Measurements from ENCODE around the gene CYGB.
A peak's percentile ranks its signal among the peaks of the same experiment; 100 is the strongest.

Gene CYGB

DNA sequence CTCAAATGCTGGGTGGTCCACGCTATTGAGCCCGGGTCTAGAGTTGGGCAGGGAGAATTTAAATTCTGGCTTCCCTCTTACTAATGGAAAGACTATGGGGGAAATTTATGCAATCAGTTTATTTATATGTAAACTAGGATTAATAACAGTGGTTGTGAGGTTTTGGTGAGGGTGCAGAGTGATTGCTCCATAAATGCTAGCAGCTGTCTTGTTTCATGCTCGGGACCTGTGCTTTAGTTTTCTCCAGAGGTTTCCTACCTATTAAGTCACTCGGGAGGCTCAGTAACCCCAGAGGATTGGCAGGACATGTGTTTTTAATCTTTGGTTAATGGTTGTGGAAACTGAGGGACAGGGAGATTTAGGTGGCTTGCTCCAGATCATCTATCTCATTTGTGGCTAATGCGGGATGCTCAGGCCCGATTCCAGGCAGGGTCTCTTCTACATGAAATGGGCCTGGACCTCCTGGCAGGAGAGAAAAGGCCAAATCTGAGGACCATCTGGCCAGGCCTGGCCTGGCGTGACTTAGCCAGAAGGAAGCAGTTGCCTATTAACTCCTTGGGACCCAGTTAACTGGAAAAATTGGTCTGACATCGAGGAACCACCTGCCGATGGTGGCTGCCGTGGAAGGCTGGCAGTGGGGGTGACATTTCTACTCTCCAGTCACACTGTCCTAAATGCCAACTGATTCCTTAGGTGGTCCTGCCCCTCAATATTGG, 4.4 kb upstream of the CYGB start:
- TF ChIP-seq SIN3A (IDR thresholded peaks at IDR 0.05; ENCODE audit: borderline replicate concordance, insufficient read depth, low read length) (no peak), TAF1 (IDR thresholded peaks at IDR 0.05; ENCODE audit: borderline replicate concordance, insufficient read depth, low read length) (no peak), FOXP2 (optimal IDR thresholded peaks at IDR 0.05; ENCODE audit: borderline replicate concordance, extremely low read depth, extremely low read length, insufficient read depth) (no peak), POLR2AphosphoS5 (IDR thresholded peaks at IDR 0.05; ENCODE audit: low read depth, low read length) (no peak)
- TF ChIP-seq, protein P1, sequence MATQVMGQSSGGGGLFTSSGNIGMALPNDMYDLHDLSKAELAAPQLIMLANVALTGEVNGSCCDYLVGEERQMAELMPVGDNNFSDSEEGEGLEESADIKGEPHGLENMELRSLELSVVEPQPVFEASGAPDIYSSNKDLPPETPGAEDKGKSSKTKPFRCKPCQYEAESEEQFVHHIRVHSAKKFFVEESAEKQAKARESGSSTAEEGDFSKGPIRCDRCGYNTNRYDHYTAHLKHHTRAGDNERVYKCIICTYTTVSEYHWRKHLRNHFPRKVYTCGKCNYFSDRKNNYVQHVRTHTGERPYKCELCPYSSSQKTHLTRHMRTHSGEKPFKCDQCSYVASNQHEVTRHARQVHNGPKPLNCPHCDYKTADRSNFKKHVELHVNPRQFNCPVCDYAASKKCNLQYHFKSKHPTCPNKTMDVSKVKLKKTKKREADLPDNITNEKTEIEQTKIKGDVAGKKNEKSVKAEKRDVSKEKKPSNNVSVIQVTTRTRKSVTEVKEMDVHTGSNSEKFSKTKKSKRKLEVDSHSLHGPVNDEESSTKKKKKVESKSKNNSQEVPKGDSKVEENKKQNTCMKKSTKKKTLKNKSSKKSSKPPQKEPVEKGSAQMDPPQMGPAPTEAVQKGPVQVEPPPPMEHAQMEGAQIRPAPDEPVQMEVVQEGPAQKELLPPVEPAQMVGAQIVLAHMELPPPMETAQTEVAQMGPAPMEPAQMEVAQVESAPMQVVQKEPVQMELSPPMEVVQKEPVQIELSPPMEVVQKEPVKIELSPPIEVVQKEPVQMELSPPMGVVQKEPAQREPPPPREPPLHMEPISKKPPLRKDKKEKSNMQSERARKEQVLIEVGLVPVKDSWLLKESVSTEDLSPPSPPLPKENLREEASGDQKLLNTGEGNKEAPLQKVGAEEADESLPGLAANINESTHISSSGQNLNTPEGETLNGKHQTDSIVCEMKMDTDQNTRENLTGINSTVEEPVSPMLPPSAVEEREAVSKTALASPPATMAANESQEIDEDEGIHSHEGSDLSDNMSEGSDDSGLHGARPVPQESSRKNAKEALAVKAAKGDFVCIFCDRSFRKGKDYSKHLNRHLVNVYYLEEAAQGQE (IDR thresholded peaks at IDR 0.05; ENCODE audit: insufficient read depth in 1 of 2, low read depth in 2 of 2, low read length in 2 of 2) = no peak

DNA sequence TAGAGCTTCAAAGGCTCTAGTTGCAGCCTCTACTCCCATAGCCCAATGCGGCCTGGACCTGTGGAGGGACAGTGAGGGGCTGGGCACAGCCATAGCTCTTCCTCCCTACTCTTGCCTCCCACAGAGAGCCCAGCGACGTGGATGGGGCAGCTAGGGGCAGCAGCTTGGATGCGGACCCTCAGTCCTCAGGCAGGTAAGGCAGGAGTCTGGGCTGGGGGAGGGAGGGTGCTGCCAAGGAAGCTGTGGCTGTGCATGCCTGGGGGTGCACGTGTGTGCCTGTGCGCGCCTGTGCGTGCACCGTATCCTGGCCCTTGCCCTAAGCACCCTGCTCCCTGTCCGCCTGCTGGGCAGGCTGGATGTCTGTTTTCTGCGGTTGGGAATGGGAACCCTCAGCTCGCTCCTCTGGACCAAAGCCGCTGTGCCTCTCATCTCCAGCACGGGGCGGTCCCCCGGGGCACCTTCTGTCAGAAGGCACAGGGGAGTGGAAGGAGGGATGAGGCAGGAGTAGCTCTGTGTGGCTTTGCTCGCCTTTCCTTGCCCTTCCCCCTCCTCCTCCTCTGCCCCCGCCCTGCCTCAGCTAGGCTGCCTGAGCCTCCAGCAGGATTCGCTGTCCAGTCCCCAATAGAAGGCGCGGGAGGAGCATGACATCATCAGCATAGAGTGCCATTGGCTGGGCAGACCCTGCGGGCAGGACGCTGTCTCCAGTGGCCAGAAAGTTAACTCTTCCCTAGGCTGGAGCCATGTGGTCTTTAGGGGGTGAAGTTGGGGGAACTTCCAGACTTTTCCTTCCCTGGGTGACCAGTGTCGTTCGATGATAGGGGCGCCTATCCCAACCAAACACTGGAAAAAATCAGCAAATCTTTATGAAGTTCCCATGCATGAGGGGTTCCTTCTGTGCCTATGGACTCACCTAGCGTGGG, 3.1 kb upstream of the CYGB start:
- TF ChIP-seq TAF1 (IDR thresholded peaks at IDR 0.05; ENCODE audit: borderline replicate concordance, insufficient read depth, low read length) (no peak), FOXP2 (optimal IDR thresholded peaks at IDR 0.05; ENCODE audit: borderline replicate concordance, extremely low read depth, extremely low read length, insufficient read depth) (peak; percentile 60), SIN3A (IDR thresholded peaks at IDR 0.05; ENCODE audit: borderline replicate concordance, insufficient read depth, low read length) (no peak), POLR2AphosphoS5 (IDR thresholded peaks at IDR 0.05; ENCODE audit: low read depth, low read length) (0 out of 2 replicates have a peak, but pooled peaks have one; percentile 30)
- TF ChIP-seq, protein P1 (IDR thresholded peaks at IDR 0.05; ENCODE audit: insufficient read depth in 1 of 2, low read depth in 2 of 2, low read length in 2 of 2) = no peak

DNA sequence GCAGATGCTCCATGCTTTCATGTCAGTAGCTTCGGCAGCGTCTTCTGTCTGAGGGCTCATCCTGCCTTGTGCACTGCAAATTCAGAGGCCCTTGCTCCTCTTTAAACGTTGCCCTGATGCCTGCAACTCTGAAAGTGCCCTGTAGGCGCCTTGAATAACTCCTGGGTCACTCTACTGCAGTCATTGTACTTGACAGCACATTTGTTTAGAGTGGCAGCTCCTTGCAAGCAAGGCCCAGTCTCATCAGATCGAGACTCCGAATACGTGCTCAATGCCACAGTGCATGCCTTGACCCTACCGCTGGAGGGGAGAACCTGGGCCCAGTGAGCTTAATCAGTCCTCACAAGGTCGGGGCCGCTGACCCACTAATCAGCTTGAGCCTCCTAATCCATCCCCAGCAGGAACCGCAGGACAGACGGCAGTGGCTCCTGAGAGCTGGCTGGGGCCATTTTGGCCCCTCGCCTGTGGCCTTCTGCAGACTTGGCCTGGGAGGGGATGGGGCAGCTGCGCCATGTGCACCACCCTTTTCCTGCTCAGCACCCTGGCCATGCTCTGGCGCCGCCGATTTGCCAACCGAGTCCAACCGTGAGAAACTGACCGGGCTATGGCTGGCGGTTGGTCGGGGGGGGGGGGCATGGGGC, 2.2 kb upstream of the CYGB start, which contains the start of gene PRCD:
PRCD (plus strand) TSS at position 414 of the 641 bp plus-strand sequence; CDS start at position 512, 98 bp downstream.
- no peak for TF ChIP-seq POLR2AphosphoS5 (IDR thresholded peaks at IDR 0.05; ENCODE audit: low read depth, low read length)
- no peak for TF ChIP-seq FOXP2 (optimal IDR thresholded peaks at IDR 0.05; ENCODE audit: borderline replicate concordance, extremely low read depth, extremely low read length, insufficient read depth)
- TF ChIP-seq, protein P1 (IDR thresholded peaks at IDR 0.05; ENCODE audit: insufficient read depth in 1 of 2, low read depth in 2 of 2, low read length in 2 of 2) = no peak
- no peak for TF ChIP-seq SIN3A (IDR thresholded peaks at IDR 0.05; ENCODE audit: borderline replicate concordance, insufficient read depth, low read length)
- TF ChIP-seq TAF1 (IDR thresholded peaks at IDR 0.05; ENCODE audit: borderline replicate concordance, insufficient read depth, low read length) = no peak

DNA sequence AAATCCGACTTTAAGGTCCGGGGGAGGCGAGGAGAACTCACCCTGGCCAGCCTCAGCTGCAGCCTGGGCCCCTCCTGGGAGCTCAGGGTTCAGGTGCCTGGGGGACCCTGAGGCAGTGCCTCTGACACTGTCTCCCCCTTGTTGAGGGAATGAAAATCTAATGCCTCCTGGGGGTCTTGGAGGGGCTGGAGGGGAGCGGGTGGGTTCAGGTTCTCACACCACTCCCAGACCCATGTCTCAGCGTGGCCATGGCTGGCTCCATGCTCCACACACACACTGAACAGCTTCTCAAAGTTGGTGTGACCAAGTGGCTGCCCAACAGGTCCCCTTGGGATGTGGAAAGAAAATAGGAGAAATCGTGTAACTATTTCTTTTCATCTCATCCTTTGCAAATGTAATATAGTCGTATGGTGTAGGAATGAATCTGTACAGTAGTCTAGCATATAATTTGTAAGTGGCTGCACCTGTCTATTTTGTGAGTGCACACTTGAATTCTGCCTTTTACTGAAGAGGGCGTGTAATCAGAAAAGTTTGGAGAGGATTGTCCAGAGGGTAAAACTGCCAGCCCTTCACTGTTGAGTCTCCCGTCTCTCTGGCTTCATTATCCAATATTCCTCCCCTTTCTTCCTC, 1.5 kb upstream of the CYGB start:
- TF ChIP-seq SIN3A (IDR thresholded peaks at IDR 0.05; ENCODE audit: borderline replicate concordance, insufficient read depth, low read length) (no peak), TAF1 (IDR thresholded peaks at IDR 0.05; ENCODE audit: borderline replicate concordance, insufficient read depth, low read length) (no peak), POLR2AphosphoS5 (IDR thresholded peaks at IDR 0.05; ENCODE audit: low read depth, low read length) (no peak), FOXP2 (optimal IDR thresholded peaks at IDR 0.05; ENCODE audit: borderline replicate concordance, extremely low read depth, extremely low read length, insufficient read depth) (no peak)
- TF ChIP-seq, protein P1 (IDR thresholded peaks at IDR 0.05; ENCODE audit: insufficient read depth in 1 of 2, low read depth in 2 of 2, low read length in 2 of 2) = no peak
